Dedifferentiated amniotic fluid mesenchymal stem cell (primary cell): ENCODE results near the gene TEX2.
"Not testable (repeated sequence)": the region's sequence is repeated elsewhere in the genome, so short reads cannot be mapped to it uniquely, and the experiment has no call there.

Experiments used
- DNase-seq: peaks from one replicate; pipeline ENCODE4 v3.0.0-alpha.2; 2016; ENCODE audit errors: extremely low spot score

The TEX2 gene

GRCh38 chr17:64145751-64146417 lies 117.2 kb downstream of the TEX2 start:
- peak; percentile 99 for DNase-seq

- DNase-seq = no peak
Observed at GRCh38 chr17:64145375-64145750, 117.7 kb downstream of the TEX2 start.

- no peak for DNase-seq
Observed at GRCh38 chr17:64139542-64139941, 123.5 kb downstream of the TEX2 start.

- no peak for DNase-seq
Observed at GRCh38 chr17:64138441-64138840, 124.6 kb downstream of the TEX2 start.

GRCh38 chr17:64135000-64135399 lies 128.1 kb downstream of the TEX2 start:
- no peak for DNase-seq

GRCh38 chr17:64134216-64134970 lies 128.7 kb downstream of the TEX2 start:
- DNase-seq = no peak

- peak; percentile 79 for DNase-seq
Observed at GRCh38 chr17:64133546-64134215, 129.4 kb downstream of the TEX2 start.

GRCh38 chr17:64131606-64132270 lies 131.3 kb downstream of the TEX2 start:
- DNase-seq = no peak

GRCh38 chr17:64130559-64131001 lies 132.5 kb downstream of the TEX2 start:
- DNase-seq = peak; percentile 51

- peak; percentile 88 for DNase-seq
Observed at GRCh38 chr17:64129765-64130558, 133.1 kb downstream of the TEX2 start, which contains the start of gene ERN1. Gene ERN1, minus strand, starts transcription at chr17:64130144. Its CDS starts 115 bp downstream, at chr17:64130029.

GRCh38 chr17:64129515-64129764 lies 133.6 kb downstream of the TEX2 start:
- no peak for DNase-seq

GRCh38 chr17:64128787-64129514 lies 134.1 kb downstream of the TEX2 start:
- peak; percentile 46 for DNase-seq

GRCh38 chr17:64126918-64127317 lies 136.1 kb downstream of the TEX2 start:
- DNase-seq = no peak

GRCh38 chr17:64125937-64126336 lies 137.1 kb downstream of the TEX2 start:
- DNase-seq = no peak

GRCh38 chr17:64124609-64125008 lies 138.5 kb downstream of the TEX2 start:
- no peak for DNase-seq

- no peak for DNase-seq
Observed at GRCh38 chr17:64123114-64123513, 139.9 kb downstream of the TEX2 start.

- not testable (repeated sequence) for DNase-seq
Observed at GRCh38 chr17:64120972-64121786, 141.9 kb downstream of the TEX2 start.

GRCh38 chr17:64120159-64120810 lies 142.8 kb downstream of the TEX2 start:
- DNase-seq = no peak
